HG02884 (cell line): Measurements from ENCODE around the gene KRTAP16-1.
"Not testable (repeated sequence)": the region's sequence is repeated elsewhere in the genome, so short reads cannot be mapped to it uniquely, and the experiment has no call there.

Experiments
- ATAC-seq: cut with Tn5 transposase; IDR thresholded peaks from one replicate; pipeline ENCODE4 v1.9.1; 2021; ENCODE audit warnings: mild to moderate bottlenecking, moderate library complexity; ENCODE audit not compliant: unreplicated experiment

Gene KRTAP16-1

GRCh38 chr17:41308918-41309359 is at the start of gene KRTAP16-1:
KRTAP16-1 (minus strand) TSS chr17:41309309; CDS start chr17:41309253, 56 bp downstream.
- ATAC-seq, result no peak

GRCh38 chr17:41354536-41354935 is 45.4 kb upstream of the KRTAP16-1 start:
- ATAC-seq, result no peak

- no peak for ATAC-seq
Measured at GRCh38 chr17:41352597-41353366, 43.7 kb upstream of the KRTAP16-1 start.

GRCh38 chr17:41351177-41351576 is 42.1 kb upstream of the KRTAP16-1 start:
- no peak for ATAC-seq

GRCh38 chr17:41350381-41350878 is 41.3 kb upstream of the KRTAP16-1 start, which contains the start of gene KRT33A:
KRT33A (minus strand) TSS chr17:41350828; CDS start chr17:41350767, 61 bp downstream.
- ATAC-seq, result not testable (repeated sequence)

- ATAC-seq, result no peak
Measured at GRCh38 chr17:41347869-41348760, 39.0 kb upstream of the KRTAP16-1 start.

- ATAC-seq, result not testable (repeated sequence)
Measured at GRCh38 chr17:41346421-41346820, 37.3 kb upstream of the KRTAP16-1 start.

- ATAC-seq, result no peak
Measured at GRCh38 chr17:41345992-41346391, 36.9 kb upstream of the KRTAP16-1 start.

- no peak for ATAC-seq
Measured at GRCh38 chr17:41343029-41343428, 33.9 kb upstream of the KRTAP16-1 start.

- no peak for ATAC-seq
Measured at GRCh38 chr17:41340934-41341861, 32.1 kb upstream of the KRTAP16-1 start.

GRCh38 chr17:41340494-41340893 is 31.4 kb upstream of the KRTAP16-1 start:
- no peak for ATAC-seq

- no peak for ATAC-seq
Measured at GRCh38 chr17:41339571-41340172, 30.6 kb upstream of the KRTAP16-1 start.

- ATAC-seq, result no peak
Measured at GRCh38 chr17:41338961-41339485, 29.9 kb upstream of the KRTAP16-1 start.

GRCh38 chr17:41335747-41336146 is 26.6 kb upstream of the KRTAP16-1 start:
- no peak for ATAC-seq

- no peak for ATAC-seq
Measured at GRCh38 chr17:41334385-41335305, 25.5 kb upstream of the KRTAP16-1 start.

- ATAC-seq, result no peak
Measured at GRCh38 chr17:41333836-41334235, 24.7 kb upstream of the KRTAP16-1 start.

- no peak for ATAC-seq
Measured at GRCh38 chr17:41333098-41333497, 24.0 kb upstream of the KRTAP16-1 start.

GRCh38 chr17:41332239-41332638 is 23.1 kb upstream of the KRTAP16-1 start:
- no peak for ATAC-seq

GRCh38 chr17:41331606-41332005 is 22.5 kb upstream of the KRTAP16-1 start:
- ATAC-seq, result no peak
